ENCODE results near the gene DCAF11. TPM values are rescaled to one million over a fixed set of nuclear protein-coding genes. Genes with fewer than 3 reads are reported as not detected.
A peak's percentile ranks its signal among the peaks of the same experiment; 100 is the strongest.

Gene DCAF11
- total and polyA plus RNA-seq, 2 of the 13 experiments (the other 11 are each of a cell fraction or from before 2014, with no cell fraction given): 150 to 257 TPM

DNA sequence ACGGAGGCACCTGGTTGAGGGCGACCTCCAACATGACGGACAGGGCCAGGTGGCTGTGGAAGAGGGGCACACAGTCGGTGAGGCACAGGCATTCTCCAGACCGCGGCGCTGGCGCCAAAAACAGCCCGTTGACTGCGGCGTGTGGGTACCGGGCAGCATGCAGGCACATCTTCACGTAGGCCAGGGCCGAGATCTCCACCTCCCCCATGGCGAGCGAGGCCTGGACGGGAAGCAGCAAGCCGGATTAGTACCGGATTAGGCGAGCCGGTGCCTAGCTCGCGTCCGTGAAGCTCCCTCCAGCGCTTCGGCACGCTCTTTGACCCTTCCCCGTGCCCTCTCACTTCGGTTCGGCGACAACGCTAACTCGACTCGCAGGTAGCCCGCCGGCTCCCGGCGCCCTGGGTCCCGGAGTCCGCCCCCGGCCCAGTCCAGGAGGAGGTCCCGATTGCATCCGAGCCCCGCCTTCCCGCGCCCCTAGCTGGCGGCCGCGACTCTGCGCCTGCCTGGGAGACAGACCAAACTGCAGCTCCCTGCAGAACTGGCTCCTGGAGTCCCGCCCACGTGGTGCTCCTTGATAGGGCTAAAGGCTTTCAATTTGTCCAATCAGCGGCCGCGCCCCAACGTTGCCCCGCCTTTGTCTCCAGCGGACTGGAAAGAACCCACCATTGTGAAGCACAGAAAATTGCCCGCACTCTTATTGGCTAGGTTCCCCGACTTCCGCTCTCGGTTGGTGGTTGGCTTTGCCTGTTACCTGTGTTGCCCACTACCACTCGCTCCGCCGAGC is 26.7 kb downstream of the DCAF11 start, which contains the start of gene EMC9 (continued):
- TF ChIP-seq ZNF20 (CRISPR knock-in tag; IDR thresholded peaks at IDR 0.05) (no peak; the same call in 1 of the 2 replicates), DDIT3 (CRISPR knock-in tag; IDR thresholded peaks at IDR 0.05) (no peak), ZC3H13 (CRISPR knock-in tag; IDR thresholded peaks at IDR 0.05) (no peak), CCDC6 (CRISPR knock-in tag; IDR thresholded peaks at IDR 0.05) (no peak), ZKSCAN1 (IDR thresholded peaks at IDR 0.05; ENCODE audit: low read length) (peak; percentile 26), FOXM1 (CRISPR knock-in tag; IDR thresholded peaks at IDR 0.05) (no peak; the same call in 1 of the 2 replicates), ZC3H4 (CRISPR knock-in tag; IDR thresholded peaks at IDR 0.05; ENCODE audit: borderline replicate concordance) (no peak; the same call in none of the 2 replicates), ZNF382 (CRISPR knock-in tag; IDR thresholded peaks at IDR 0.05; ENCODE audit: borderline replicate concordance) (no peak), RFXAP (CRISPR knock-in tag; IDR thresholded peaks at IDR 0.05; ENCODE audit: borderline replicate concordance) (peak; percentile 99), ZNF451 (CRISPR knock-in tag; IDR thresholded peaks at IDR 0.05) (peak; percentile 74), ZNF256 (CRISPR knock-in tag; conservative IDR thresholded peaks at IDR 0.05) (peak; percentile 94), LBX2 (CRISPR knock-in tag; IDR thresholded peaks at IDR 0.05; ENCODE audit: borderline replicate concordance) (peak; percentile 79; the same call in 1 of the 2 replicates), ZNF354B (CRISPR knock-in tag; IDR thresholded peaks at IDR 0.05) (peak; percentile 99), TSC22D2 (CRISPR knock-in tag; IDR thresholded peaks at IDR 0.05; ENCODE audit: borderline replicate concordance) (no peak; the same call in 1 of the 2 replicates), HIVEP1 (CRISPR knock-in tag; IDR thresholded peaks at IDR 0.05) (peak; percentile 5; the same call in 1 of the 2 replicates), ATF6 (CRISPR knock-in tag; conservative IDR thresholded peaks at IDR 0.05) (peak; percentile 89; the same call in 1 of the 2 replicates), GLMP (CRISPR knock-in tag; IDR thresholded peaks at IDR 0.05; ENCODE audit: borderline replicate concordance) (no peak), ZNF75D (CRISPR knock-in tag; IDR thresholded peaks at IDR 0.05; ENCODE audit: borderline replicate concordance) (no peak), RARG (CRISPR knock-in tag; IDR thresholded peaks at IDR 0.05; ENCODE audit: low read depth) (peak; percentile 97), HOXA5 (CRISPR knock-in tag; IDR thresholded peaks at IDR 0.05) (peak; percentile 94), ZNF431 (CRISPR knock-in tag; IDR thresholded peaks at IDR 0.05; ENCODE audit: borderline replicate concordance, low read depth) (no peak)
- TF ChIP-seq, protein P1, sequence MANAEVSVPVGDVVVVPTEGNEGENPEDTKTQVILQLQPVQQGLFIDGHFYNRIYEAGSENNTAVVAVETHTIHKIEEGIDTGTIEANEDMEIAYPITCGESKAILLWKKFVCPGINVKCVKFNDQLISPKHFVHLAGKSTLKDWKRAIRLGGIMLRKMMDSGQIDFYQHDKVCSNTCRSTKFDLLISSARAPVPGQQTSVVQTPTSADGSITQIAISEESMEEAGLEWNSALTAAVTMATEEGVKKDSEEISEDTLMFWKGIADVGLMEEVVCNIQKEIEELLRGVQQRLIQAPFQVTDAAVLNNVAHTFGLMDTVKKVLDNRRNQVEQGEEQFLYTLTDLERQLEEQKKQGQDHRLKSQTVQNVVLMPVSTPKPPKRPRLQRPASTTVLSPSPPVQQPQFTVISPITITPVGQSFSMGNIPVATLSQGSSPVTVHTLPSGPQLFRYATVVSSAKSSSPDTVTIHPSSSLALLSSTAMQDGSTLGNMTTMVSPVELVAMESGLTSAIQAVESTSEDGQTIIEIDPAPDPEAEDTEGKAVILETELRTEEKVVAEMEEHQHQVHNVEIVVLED (CRISPR knock-in tag; IDR thresholded peaks at IDR 0.05; ENCODE audit: borderline replicate concordance): peak; percentile 72
- TF ChIP-seq, protein P2, sequence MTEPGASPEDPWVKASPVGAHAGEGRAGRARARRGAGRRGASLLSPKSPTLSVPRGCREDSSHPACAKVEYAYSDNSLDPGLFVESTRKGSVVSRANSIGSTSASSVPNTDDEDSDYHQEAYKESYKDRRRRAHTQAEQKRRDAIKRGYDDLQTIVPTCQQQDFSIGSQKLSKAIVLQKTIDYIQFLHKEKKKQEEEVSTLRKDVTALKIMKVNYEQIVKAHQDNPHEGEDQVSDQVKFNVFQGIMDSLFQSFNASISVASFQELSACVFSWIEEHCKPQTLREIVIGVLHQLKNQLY (CRISPR knock-in tag; IDR thresholded peaks at IDR 0.05): peak; percentile 81
